ENCODE data around the gene FAM78A.

Gene FAM78A, protein sequence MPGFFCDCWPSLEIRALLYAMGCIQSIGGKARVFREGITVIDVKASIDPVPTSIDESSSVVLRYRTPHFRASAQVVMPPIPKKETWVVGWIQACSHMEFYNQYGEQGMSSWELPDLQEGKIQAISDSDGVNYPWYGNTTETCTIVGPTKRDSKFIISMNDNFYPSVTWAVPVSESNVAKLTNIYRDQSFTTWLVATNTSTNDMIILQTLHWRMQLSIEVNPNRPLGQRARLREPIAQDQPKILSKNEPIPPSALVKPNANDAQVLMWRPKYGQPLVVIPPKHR

DNA sequence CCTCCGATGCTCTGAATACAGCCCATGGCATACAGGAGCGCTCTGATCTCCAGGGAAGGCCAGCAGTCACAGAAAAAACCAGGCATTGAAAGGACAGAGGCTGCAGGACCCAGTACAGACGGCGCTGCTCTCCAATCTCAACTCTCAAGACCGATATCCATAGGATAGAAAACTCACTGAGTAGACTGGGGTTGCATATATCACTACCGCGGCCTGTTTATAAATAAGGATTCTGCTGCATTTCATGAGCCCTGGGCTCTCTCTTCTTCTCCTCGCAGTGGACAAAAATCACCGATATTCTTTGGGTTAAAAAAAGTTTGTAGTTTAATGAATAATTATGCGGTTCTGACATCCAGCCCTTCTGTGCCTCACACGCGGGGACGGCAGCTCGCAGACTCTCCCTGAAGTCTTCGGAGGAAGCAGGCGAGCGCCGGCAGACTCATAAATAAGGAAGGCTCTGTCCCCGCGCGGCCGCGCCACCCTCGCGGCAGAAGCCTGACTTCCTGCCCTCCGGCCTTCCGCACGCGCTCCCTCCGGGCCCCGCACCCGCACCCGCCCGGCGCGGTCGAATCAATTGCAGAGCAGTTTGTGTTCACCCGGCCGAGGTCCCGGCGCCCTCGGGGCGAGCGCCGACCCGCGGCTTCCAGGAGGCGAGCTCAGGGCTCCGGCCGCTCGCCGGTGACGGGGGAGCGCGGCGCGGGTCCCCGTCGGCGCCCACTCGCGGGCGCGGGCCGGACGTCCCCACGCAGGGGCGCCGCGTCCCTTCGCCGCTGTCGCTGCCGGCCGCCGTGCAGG lies at the start of gene FAM78A:
Gene FAM78A, minus strand, starts transcription at position 417 of the 795 bp plus-strand sequence. Its CDS starts 331 bp downstream, at position 86.
- no peak for DNase-seq

DNA sequence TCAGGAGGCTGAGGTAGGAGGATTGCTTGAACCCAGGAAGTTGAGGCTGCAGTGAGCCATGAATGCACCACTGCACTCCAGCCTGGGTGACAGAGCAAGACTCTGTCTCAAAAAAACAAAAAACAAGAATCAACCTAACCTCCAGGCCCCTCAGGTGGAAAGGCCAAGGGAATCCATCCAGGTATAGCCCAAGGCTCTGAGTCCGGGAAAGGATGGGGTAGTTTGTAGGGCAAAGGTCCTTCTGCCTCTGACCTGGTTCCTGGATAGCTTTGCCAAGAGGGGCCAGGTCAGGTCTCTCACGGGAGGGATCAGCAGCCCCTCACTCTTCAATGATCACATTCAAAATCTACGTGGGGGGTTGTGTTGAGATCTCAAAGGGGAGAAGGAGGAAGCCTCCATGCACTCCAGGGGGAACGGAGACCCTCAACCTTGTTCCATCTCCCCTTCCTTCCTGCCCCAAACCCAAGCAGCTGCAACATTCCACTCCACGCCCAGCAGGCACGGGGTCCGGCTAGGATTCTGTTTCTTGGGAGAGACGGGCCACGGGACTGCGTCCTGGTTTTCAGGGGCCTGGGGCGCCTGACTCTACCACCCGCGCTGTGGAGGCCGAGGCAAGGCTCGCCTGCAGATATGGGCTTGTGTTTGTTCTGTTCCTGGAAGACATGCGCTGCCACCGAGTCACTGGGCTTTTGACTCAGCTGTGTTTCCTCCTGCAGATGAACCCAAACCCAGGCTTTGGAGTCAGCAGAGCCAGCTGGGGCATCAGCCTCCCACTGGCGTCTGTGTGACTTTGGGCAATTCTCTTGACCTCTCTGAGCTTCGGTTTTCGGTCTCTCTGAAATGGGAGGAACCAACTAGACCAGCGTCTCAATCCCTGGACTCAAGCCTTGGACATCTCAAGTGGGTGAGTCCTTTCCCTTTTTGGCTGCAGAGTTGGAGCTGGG lies 48.7 kb upstream of the FAM78A start:
- no peak for DNase-seq

DNA sequence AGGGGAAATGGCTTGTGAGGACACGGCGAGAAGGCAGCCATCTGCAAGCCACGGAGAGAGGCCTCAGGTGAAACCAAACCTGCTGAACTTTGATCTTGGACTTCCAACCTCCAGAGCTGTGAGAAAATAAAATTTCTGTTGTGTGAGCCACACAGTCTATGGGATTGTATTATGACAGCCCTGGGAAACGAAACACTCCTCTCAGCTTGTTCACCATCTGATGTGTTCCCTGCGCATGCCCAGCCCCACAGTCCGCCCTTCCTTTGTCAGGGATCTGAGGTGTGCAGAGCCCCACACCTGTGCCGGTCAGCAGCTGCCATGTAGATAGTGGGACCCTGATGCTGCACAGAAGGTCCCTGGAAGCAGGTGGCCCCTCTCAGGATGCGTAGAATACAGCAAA lies 47.3 kb upstream of the FAM78A start:
- DNase-seq: no peak

DNA sequence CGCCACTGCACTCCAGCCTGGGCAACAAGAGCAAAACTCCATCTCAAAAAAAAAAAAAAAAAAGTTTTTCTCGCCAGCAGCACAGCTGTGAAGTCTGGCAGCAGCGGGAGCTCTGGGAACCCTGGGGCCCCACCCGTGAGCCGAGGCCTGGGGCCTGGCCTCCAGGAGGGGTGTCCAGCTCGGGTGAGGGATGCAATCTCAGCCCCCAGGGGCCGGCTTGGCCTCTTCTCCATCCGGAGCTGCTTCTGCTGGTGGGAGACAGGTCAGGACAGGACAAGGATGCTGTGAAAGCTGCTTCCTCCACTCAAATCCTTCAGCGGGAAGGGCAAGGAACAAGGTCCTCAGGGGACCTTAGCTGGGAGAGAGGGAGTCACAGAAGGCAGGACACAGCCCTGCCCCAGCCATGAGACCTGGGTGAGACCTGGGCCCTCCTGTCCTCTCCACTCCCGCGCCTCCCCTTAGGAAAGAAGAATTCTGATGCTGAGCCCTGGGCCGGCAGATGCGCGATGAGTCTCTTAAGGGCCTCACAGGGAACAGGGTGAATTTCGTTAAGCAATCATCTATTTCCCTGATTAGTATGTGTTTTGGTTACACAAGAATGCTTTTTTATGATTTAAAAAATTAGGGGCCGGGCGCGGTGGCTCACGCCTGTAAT lies 43.8 kb upstream of the FAM78A start:
- no peak for DNase-seq

DNA sequence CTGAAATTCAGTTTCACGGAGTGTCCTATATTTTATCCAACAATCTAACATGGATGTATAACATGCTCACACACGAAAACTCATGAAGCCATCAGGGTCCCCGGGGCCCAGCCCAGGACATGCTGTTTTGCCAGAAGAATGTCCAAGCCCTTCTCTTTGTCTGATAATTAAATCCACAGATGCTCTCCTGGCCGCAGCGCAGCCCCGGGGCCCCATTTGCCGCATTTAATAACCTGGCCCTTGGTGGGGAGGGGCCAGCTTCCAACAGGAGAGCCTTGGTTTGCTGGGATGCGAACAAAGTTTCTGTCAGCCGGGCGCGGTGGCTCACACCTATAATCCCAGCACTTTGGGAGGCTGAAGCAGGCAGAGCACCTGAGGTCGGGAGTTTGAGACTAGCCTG lies 43.2 kb upstream of the FAM78A start:
- DNase-seq: no peak

DNA sequence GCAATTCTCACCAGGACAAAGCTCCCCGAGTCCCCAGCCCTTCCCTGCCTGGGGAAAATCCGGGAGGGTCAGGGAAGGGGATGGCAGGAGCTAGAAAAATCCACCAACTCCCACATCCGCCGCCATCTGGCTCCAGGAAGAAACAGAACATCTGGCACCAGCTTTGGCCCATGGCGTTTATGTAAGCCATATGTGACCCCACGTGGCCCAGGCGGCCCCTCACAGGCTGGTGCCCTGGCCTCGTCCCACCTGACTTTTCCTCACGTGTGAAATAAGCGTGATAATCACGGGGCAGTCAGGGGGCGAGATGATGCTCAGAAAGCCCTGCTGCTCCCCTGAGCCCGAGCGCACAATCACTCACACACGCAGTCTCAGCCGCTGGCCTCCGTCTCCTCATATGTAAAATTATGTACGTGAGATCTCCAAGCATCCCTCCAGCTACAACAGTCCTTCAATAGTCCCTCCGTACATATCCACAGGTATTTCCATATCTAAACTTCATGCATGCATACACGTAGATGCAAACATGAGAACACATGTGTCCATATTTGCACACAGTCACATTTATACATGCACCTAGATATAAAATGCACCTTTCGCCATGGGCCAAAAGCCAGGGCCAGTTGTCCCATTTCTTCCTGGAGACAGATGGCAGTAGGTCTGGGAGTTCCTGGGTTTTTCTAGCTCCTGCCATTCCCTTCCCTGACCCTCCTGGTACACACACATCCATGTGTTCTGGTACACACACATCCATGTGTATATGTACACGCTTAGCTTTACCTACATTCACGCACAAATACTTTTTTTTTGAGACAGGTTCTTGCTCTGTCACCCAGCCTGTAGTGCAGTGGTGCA lies 42.1 kb upstream of the FAM78A start:
- no peak for DNase-seq

DNA sequence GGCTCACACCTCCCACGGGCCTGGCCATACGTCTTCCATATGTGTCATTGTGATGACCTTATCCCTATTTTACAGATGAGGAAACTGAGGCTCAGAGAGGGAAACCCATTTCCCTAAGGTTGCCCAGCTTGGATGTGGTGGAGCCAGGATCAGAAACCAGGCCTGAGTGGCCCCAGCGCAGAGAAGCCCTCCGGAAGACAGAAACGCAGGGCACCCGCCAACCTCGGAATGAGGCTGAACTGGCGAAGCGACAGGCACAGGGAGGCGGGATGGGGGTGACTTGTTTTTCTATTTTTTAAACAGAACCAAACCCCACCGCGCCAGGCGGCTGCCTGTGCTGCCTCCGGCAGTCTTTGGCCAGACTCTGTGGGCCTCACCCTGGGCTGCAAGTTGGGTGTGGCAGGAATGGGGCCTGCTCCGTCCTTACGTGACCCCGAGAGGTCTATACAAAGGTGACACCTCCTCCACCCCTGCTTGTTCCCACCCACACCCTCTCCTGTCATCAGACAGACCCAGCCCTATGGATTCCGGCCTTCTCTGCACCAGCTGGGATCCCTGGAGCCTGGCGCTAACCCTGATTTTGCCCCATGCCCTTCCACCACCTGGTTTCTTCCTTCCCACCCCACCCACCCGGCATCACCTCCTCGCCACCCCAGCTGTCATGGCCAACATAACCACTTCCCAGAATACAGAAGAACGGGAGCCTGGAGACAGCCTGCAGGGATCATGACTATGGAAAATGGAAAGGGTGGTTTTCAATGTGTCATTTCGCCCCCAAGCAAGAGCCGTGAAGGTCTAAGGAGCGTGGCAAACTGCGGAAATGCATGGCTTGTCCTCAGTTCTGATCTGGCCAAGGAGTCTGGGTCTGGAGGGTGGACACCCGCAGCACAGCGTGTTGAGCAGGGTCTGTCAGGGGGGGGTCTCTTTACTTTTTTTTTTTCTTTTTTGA lies 36.8 kb upstream of the FAM78A start:
- DNase-seq: no peak

DNA sequence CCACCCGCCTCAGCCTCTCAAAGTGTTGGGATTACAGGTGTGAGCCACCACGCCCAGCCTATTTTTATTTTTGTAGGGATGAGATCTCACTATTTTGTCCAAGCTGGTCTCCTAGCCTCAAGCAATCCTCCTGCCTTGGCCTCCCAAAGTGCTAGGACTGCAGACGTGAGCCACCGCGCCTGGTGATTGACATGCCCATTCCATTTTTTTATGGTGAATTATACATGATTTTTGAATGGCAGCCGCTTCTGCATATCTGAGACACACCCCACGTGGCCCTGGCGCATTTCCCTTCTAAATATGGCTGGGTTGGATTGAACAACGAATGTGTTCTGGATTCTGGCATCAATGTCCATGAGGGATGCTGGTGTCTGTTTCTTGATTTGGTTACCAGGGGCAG lies 35.9 kb upstream of the FAM78A start:
- no peak for DNase-seq

DNA sequence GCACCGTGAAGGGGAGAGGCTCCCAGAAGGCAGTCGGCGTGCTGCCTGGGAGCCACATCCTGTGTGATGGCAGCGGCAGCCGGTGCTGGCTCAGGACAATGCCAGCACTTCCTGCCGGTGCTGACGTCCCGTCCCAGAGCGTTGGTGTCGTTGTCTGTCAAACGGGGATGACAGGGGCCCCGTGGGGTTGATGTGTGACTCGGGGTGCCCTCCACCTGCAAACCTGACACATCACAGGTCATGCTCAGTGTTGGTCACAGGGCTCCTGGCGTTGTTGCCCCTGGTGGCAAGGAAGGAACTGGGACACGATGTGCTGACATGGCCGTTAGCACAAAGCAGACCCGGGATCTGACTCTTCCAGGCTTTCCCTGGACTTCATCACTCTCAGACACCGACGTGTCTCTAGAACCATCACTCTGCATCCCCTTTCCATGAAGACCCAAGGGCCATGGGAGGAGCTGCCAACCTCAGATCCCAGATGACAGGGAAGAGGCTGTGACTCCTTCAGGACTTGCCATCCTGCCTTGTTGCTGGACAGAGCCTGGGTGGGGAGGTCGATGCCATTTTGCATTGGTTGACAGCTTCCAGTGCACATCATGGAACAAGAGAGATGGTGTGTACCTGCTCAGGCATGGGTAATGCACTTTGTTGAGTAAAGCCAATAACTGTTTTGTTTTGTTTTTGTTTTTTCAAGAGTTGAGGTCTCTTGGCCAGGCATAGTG lies 34.7 kb upstream of the FAM78A start:
- DNase-seq: no peak

DNA sequence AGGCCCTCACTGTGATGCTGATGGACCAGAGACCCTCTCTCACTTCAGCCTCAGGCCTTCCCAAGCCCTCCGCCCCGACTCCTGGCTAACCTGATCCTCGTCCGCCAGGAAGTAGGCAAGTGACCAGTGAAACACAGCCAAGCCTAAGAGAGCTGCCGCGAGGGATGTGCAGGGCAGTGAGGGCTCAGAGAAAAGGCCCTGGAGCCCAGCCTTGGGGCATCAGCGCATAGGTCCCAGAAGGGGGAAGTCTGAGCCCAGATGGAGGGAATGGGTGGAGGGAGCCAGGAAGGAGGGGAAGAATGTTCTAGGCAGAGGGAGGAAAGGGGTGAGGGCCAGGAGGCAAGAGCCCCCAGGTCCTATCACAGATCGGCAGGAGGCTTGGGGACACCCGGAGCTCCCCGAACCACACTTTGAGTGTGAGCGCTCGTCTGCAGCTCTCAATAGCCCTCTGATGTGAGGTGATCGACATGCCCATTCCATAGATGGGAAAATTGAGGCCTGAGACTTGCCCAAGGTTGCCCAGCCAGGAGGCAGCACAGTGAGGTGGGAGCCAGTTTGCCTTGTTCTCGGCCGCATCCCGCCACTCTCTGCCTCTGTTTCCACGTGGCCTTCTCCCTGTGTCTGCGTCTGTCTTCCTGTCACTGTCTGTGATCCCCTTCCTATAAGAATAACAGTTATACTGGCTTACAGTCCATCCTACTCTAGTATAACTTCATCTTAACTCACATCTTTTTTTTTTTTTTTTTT lies 33.4 kb upstream of the FAM78A start:
- no peak for DNase-seq

DNA sequence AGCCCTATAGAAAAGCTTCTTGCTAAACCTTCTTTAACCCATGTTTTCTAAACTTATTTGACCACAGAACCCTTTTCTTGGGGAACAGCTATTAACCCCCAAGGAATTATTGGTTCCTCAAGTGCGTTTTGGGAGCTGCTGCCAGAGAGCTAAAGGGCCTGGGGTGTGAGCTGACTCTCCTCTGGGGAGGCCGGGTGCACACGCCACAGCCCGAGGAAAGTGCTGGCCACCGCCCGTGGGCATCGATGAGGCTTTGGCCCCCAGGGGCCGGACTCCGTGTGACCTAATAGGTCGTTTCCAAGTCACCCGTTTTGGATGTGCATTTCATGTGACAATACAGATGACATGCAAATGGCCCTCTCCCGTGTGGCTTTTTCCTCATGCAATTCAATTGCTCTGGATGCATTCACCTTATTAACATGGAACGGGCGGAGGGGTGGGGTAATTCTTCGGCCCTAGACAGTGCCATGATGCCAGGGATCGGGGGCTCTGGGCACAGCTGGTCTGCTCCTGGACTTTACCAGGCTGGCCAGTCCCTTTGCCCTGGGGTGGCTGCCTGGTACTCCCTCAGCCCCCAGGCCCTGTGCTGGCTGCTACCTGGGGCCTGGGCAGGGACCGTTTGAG lies 32.7 kb upstream of the FAM78A start:
- DNase-seq: no peak

DNA sequence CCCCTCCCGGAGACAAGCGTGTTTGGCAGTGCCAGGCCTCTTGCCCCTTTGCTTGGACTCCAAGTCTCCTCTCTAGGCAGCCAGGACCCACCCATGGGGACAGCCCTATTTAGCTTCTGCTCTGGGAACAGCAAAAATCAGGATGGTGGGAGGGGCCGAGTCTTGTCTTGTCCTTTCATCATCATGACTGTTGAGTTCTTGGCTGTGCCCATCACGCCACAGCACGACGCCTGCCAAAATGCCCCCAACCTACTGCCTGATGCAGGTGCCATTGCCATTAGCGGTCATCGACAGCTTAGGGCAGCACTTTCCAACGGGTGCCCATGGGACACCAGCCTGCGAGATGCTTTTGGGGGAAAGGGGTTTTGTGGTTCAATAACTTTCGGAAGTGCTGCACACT lies 32.1 kb upstream of the FAM78A start:
- DNase-seq: no peak

DNA sequence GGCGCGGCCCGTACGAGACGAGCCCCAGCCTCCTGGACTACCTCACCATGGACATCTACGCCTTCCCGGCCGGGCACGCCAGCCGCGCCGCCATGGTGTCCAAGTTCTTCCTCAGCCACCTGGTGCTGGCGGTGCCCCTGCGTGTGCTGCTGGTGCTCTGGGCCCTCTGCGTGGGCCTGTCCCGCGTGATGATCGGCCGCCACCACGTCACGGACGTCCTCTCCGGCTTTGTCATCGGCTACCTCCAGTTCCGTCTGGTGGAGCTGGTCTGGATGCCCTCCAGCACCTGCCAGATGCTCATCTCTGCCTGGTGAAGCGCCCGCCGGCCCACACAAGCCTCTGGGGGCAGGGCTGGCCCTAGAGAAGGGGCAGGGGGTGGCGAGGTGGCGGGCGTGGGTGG lies 31.7 kb upstream of the FAM78A start:
- DNase-seq: no peak

DNA sequence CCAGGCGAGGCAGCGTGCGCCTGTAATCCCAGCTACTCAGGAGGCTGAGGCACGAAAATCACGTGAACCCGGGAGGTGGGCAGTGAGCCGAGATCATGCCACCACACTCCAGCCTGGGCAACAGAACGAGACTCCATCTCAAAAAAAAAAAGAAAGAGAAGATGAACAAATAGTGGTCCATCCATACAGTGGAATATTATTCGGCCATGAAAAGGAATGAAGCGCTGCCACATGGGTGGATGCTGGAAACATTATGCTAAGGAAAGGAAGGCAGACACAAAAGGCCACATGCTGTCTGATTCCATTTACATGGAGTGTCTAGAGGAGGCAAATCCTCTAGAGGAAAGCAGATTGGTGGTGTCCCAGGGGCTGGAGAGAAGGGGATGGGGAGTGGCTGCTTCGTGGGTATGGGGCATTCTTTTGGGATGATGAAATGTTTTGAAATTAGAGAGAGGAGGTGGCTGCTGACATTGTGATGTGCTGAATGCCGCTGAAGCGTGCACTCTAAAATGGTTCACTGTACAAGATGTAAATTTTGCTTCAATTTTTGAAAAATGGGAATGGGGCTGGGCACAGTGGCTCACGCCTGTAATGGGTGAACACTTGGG lies 30.2 kb upstream of the FAM78A start:
- DNase-seq: no peak

DNA sequence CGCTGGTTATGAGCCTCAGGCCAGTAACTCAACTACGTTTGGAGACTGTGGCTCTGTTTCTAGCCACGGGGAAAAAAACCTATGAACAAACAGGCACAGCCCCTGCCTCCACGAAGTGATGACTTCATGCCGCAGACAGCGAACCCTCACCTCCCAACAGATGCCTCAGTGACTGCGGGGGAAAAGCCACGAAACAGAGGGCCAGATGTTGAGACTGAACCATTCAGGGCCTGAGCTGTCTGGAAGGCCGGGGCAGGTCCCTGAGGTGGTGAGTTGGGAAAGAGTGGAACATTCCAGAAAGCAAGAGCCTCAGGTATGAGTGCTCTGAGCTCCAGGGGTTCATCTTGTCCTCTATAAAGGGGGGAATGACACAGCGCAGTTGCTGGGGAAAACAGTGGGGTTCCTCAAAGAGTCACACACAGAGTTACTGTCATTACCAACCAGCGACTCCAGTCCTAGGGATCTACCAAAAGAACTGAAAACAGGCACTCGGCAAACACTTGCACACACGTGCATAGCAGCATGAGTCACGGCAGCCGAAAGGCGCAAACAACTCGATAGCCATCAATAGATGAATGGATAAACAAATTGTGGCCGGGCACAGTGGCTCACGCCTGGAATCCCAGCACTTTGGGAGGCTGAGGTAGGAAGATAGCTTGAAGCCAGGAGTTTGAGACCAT lies 28.5 kb upstream of the FAM78A start:
- DNase-seq: no peak

DNA sequence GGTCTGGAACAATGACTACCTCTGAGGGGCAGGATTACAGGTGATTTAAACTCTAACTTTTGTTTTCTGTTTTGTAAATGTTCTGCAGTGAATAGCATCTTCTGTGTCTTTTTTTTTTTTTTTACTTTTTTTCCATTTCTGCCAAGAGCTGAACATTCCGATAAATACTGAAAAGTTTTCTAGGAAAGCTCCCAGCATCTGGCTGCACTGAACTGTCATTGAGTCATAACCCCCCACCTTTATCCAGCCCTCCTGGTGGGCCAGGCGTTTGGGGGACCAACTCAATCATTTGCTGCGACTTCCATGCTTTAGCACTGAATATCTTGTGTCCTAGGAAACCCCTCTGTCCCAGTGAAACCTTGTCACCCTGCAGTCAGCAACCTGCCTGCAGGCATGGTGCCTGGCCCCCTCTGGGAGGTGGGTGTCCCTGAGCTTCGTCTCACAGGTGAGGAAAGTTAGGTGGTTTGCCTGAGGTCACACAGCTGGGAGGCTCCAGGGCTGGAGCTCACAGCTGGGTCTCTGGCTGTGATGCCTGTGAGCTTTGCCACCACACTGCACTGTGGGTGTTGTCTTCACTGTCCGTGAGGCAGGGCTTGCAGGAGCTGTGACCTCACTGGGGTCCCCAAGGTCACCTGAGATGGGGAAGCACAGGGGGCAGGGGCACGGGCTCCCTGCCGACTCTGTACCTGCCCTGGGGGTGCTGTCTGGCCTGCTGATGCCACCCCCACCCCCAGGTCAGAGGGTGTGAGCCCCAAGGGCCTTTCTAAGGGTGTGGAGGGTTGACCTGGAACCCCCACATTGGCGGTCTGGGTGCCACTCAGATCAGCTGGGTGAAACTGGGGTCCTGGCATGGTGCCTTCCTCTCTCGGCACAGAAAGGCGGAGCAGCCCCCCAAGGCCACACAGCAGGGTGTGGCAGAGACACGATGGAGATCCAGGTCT lies 27.3 kb upstream of the FAM78A start:
- no peak for DNase-seq
